D721Med (cell line): Measurements from ENCODE around the gene PREP.
"Not testable (repeated sequence)": the region's sequence is repeated elsewhere in the genome, so short reads cannot be mapped to it uniquely, and the experiment has no call there.

Experiments
- DNase-seq: peaks from one replicate; pipeline ENCODE4 v3.0.0; 2011; ENCODE audit warnings: low spot score; ENCODE audit not compliant: insufficient read length
- FAIRE-seq: peaks from 2 replicates; lab custom pipeline; 2011; peaks lifted over from hg19 to GRCh38; lab: Jason Lieb, UNC
- CTCF ChIP-seq: IDR thresholded peaks from 2 replicates; pipeline ENCODE4 v1.5.1; 2012; ENCODE audit warnings: mild to moderate bottlenecking, control low read depth; ENCODE audit not compliant: insufficient read depth; ENCODE audit errors: missing control alignments

PREP gene

GRCh38 chr6:105348897-105349296 is 54.0 kb downstream of the PREP start:
- no peak for TF ChIP-seq CTCF
- FAIRE-seq (no peak), DNase-seq (no peak)

- no peak for TF ChIP-seq CTCF
- no peak for FAIRE-seq
- no peak for DNase-seq
Measured at GRCh38 chr6:105346052-105346451, 56.8 kb downstream of the PREP start.

GRCh38 chr6:105345506-105345905 is 57.4 kb downstream of the PREP start:
- FAIRE-seq = peak; percentile 35
- TF ChIP-seq CTCF = no peak

GRCh38 chr6:105344881-105345370 is 58.0 kb downstream of the PREP start:
- no peak for DNase-seq
- TF ChIP-seq CTCF = no peak
- no peak for FAIRE-seq

More at GRCh38 chr6:105345506-105345905, 57.4 kb downstream of the PREP start:
- no peak for DNase-seq

GRCh38 chr6:105338350-105338983 is 64.4 kb downstream of the PREP start:
- FAIRE-seq, DNase-seq: not testable (repeated sequence)

GRCh38 chr6:105336986-105337385 is 65.9 kb downstream of the PREP start:
- TF ChIP-seq CTCF = no peak
- FAIRE-seq = no peak
- no peak for DNase-seq

GRCh38 chr6:105332576-105332975 is 70.3 kb downstream of the PREP start:
- DNase-seq = no peak
- no peak for FAIRE-seq
- no peak for TF ChIP-seq CTCF

GRCh38 chr6:105331927-105332326 is 71.0 kb downstream of the PREP start:
- DNase-seq (no peak), FAIRE-seq (no peak)
- no peak for TF ChIP-seq CTCF
